ELR (cell line): ENCODE data around the gene ANO6.

Experiments
- DNase-seq: peaks from one replicate; pipeline ENCODE4 v3.0.0-alpha.2; 2015; ENCODE audit warnings: low read depth

Gene ANO6

GRCh38 chr12:45212064-45212463 is 3.8 kb upstream of the ANO6 start:
- DNase-seq, result no peak

DNA sequence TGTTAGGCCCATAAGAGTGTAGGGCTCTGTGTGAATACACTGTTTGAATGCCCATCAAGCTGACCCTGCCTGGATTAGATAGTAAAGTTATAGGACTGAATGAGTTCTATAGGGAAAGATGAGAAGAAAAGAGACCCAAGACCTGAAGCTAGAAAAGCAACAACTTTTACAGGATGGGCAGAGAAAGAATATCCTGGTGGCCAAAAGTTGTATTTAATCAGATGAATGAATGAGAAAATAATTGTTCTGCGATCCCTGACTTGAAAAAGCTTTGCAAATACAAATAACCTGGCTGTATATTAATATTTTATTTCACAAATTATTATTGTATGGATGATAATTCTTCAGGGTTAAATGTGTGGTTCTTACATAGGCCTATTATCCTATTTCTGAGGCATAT is 2.8 kb upstream of the ANO6 start:
- no peak for DNase-seq

DNA sequence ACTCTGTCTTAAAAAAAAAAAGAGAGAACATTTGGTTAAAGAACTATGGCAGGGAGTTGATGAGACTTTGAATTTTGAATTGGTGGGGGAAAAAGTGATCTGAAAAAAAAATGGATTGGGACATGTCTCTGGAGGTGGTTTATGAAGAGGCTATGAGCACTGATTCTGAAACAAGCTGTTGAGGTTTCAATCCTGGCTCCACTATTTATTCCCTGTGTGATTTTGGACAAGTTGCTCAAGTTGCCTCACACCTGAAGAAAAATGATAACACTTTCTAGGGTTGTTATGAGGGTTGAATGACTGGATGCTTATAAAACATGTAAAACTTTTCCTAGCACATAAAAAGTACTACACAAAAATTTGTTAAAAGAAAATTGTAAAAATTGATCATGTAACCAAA is 1.8 kb upstream of the ANO6 start:
- no peak for DNase-seq

- DNase-seq, result peak; percentile 43
Measured at GRCh38 chr12:45214749-45215418, 1.0 kb upstream of the ANO6 start.

GRCh38 chr12:45216230-45216982 is 511 bp downstream of the ANO6 start:
- DNase-seq, result peak; percentile 72

GRCh38 chr12:45216983-45217485 is 1.1 kb downstream of the ANO6 start:
- no peak for DNase-seq

DNA sequence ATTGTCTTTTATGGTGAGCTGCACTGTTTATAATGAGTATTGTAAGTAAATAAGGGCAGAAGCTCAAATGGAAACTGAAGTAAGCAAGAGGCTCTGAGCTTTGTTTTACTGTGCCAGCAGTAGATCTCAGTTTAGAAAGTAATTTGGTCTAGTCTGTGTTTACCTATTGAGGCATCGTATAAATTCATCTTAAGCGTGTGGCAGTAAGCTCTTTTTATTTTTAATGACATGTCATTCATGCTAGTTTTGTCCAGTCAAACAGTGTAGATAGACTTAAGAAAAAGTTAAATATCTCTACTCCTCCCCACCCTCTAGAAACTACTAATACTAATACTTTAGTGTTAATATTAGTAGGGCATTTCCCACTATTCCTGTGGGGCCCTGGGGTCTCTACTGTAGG is 2.0 kb downstream of the ANO6 start:
- no peak for DNase-seq

DNA sequence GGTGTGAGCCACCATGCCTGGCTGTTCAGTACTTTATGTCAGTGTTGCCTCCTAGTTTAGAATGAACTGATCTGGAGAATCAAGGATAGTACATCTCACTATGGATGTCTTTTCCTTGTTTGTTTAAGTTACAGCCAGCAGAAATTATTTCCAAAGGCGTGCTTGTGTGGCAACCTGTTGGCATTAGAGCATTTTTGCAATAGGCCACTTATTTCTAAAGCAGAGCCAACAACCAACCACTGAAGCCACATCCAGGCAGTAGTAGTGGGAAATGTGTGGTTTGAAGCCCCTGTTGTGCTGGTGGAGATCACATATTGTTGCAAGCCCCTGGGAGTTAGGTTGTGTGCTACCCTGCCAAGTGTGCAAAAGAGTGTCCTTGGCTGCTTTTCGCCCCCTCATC is 3.7 kb downstream of the ANO6 start:
- DNase-seq, result no peak

DNA sequence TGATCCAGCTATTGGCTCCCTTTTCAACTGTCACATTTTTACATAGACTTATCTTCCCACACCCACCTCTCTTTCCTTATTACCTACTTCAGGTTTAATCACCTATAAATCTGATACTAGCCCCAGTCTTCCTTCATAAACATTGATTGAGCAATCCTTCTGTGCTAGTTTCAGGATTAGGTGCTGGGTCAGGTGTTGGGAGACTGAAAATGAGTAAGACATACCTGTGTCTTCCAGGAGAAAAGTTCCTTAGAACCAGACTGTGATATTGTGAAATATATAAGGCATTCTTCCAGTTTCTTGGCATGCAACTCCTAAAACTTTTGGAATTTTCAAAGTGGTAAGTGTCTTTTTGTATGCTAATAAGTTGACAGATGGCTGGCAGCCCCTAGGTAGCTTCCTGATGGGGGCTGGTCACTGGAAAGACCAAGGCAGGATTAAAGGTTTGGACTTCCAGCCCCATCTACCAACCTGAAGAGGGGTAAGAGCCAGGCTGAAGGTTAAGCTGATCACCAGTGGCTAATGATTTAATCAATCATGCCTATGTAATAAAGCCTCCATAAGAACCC is 4.6 kb downstream of the ANO6 start:
- no peak for DNase-seq

- no peak for DNase-seq
Measured at GRCh38 chr12:45220969-45221368, 5.1 kb downstream of the ANO6 start.

GRCh38 chr12:45223868-45224267 is 8.0 kb downstream of the ANO6 start:
- no peak for DNase-seq

GRCh38 chr12:45224311-45224710 is 8.4 kb downstream of the ANO6 start:
- no peak for DNase-seq

DNA sequence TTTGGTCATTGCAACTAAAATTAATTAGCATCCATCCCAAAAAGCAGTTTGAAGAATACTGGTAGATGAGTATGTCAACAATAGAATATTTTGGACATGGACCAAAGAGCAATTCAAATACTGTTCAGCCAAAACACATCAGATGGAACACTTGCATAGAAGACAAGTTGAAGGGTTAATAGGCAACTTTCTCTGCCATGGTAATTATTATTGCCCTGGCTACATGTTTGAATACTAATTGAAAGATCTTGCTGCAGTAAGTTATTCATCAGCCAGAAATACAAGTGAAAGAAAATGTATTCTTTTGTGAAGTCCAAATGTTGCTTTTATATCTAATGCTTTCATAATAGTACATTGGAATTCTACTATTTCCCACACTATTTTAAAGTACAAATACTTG is 10.1 kb downstream of the ANO6 start:
- no peak for DNase-seq

GRCh38 chr12:45227316-45228067 is 11.6 kb downstream of the ANO6 start:
- DNase-seq, result no peak

DNA sequence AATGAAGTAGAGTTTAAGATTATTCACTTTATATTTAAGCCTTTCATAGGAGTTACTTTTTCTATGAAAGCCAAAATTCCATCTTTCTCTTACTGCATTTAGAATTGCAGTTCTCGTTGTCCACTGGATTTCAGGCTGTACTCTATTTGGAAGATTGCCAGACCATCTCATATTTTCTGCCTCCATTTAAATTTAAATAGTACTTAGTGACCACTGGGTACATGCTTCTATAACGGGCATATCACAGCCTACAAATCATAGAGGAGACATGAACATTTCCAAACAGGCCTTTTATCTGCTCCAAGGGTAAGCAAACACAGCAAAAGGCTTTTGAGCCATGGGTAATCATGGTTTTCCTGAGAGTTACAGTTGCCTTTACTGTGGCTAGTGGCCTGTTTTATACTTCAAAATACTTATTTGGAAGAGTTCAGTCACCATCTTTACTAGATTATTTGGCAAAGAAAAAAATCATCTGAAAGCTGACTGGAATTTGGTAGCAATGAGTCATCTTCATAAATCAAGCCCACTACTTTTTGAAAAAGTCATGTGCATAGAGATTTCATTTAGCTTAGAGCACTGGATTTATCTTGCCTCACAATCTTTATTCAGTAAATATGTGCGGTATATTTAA is 15.7 kb downstream of the ANO6 start:
- peak; percentile 89 for DNase-seq

DNA sequence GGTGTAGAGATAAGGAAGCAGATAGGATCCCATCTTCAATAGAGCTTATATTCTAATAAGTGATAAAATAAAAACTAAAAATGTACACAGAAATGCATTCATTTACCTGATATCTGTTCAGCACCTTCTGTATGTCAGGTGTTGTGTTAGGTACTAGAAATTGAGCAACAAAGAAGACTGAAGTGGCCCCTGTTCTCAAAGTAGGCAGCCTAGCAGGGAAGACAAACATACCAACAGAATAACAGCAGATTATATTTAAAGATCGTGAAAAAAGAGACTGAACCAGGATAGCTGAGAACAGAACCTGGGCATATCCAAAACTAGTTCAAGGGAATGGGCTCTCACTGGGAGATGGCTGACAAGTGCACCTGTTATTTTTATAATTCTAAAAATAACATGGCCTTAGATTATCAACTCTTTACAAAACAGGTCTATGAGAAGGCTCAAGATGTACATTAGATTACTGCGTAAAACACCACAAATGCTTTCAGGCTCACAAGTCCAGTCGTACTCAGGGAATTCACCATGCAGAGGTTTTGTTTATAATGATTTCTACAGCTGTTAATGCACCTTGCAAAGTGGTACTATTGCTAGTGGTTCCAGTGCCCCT is 16.4 kb downstream of the ANO6 start:
- DNase-seq, result peak; percentile 42

DNA sequence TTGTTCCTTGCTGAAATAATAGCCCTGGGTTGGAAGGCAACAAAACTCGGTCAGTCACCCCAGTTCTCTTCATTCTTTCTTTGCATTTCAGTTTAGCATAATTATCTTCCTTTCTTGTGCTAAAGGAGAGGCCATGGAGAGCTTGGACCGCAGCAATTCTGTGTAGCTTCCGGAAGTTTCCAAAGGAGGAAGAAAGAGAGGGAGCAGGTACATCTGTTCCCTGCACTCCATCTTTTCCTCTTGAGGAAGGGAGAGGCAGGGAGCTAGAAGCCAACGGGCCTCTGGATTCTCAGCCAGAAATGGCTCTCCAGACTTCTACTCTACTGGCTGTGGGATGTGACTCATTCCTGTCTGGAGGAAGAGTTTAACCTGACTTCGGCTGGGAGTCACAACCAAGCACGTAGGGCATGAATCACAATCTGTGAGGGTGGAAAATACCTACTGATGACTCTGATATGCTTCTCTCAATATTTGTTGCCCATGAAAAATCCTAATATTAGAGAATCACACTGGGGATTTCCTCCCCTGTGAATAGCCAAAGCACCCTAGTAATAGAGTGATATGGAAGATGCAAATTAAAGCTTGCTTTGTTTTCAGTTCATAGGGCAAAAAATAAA is 17.0 kb downstream of the ANO6 start:
- DNase-seq, result peak; percentile 99

GRCh38 chr12:45234139-45234865 is 18.4 kb downstream of the ANO6 start:
- peak; percentile 98 for DNase-seq

DNA sequence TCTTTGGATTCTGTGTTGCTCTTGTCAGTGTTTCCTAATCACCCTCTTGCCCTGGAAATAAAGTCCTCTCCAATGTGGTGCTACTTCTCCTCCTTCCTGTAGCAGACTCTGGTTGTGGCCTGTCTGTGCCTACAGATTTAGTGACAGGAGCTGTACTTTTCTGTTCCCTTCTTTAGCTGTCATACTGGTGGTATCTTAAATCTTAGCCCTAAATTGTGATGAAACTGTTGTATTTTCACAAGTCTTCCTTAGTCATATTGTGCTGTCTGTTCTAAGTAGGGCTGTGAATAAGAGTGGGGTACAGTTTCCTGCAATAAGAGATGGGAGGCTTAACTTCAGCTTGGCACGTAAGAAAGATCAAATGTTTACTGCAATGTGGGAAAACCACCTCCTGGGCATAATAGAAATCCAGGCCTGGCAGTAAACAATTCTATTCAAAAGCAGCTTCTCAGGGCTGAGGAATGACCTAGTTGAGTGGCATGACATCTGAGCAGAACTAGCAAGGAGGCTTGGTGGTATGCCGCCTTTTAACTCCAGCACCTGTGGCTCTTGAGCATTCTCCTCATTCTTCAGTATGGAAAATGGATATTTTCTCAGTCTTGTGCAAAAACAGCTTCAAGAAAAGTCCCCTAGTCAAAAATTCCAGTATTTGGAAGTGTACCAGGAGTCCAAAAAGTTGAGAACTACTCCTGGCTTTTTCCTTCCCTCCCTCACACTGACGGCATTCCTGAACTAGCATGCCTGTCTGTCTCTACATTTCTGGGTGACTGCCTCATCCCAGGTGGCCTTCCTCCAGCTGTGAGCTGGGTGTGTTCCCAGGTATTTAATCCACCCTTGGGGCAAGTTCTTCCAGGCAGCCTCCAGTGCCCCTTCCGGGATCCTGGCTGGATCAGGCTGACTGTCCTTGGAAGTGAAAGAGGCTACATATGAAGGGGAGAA is 19.5 kb downstream of the ANO6 start:
- DNase-seq, result peak; percentile 64
